ENCODE results near the gene COL6A1. TPM values are rescaled to one million over a fixed set of nuclear protein-coding genes. Genes with fewer than 3 reads are reported as not detected.

Gene COL6A1
- total RNA-seq (1 to 10 TPM; 5.2 to 6.0 TPM), polyA plus RNA-seq (under 1 TPM in 1 of 2 donors, not detected in 1; 0.87 TPM)

DNA sequence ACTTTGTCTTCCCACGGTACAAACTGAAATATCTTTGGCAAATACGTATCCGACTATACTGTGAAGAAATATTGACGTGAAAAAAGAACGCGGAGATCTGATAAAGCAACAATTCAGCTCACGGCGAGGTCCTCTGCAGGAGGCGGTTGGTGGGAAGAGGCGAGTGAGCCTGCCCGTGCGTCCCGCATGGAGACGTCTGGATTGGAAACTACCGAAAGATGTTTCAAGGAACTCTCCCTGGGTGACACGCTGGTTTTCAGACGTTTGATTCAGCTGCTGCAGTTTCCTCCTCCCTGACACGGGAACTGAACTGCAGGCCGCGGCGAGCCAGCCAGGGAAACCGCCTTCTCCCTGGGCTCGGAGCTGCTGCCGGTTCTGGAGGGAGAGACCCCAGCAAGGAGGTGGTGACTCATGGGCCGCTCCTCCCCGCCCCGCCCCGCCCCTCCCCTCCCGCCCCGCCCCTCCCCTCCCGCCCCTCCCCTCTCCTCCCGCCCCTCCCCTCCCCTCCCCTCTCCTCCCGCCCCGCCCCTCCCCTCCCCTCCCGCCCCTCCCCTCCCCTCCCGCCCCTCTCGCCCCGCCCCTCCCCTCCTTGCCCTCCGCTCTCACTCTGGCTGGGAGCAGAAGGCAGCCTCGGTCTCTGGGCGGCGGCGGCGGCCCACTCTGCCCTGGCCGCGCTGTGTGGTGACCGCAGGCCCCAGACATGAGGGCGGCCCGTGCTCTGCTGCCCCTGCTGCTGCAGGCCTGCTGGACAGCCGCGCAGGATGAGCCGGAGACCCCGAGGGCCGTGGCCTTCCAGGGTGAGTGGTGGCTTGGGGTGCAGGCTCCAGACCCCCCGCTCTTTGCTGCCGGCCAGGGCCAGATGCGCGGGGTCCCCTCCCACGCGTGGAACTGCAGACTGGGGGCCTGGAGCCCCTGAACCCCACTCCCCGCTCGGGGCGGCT lies at the start of gene COL6A1:
COL6A1 (plus strand) TSS at position 620 of the 941 bp plus-strand sequence; CDS start at position 701, 81 bp downstream.
- POLR2A ChIA-PET (ENCODE audit: partially characterized antibody): interaction anchor here (1.4 kb wide), 1 partner anchor 8 kb away, joined by 3 read pairs; no protein-coding TSS in a partner anchor
- Mint-ChIP-seq H3K36me3 (no peaks in the 10 kb centered on the region), H3K4me3 (peak within 1 kb of the TSS in 6 of 8 donors; percentile 62 to 75 (median 64))

DNA sequence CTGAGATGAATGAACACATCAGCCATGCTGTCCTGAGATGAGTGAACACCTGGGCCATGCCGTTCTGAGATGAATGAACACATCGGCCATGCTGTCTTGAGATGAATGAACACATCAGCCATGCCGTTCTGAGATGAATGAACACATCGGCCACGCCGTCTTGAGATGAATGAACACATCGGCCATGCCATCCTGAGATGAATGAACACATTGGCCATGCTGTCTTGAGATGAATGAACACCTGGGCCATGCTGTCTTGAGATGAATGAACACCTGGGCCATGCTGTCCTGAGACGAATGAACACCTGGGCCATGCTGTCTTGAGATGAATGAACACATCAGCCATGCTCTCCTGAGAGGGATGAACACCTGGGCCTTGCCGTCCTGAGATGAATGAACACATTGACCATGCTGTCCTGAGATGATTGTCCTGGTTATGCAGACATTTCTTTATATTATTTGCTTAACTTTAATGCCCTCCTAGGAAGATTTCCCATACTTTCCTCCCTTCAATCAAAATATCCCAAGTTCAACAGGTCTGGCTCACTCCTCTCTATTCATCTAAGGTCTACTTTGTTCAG lies 48.6 kb upstream of the COL6A1 start:
- intact Hi-C loops (cut with micrococcal nuclease): no loop called here

More for the DNA sequence above, at the start of gene COL6A1:
- Mint-ChIP-seq H3K9me3 (no peaks in the 10 kb centered on the region), H3K4me1 (peaks cover 0 to 9% (median 6%) of the 10 kb centered on the region in 4 donors), H3K27me3 (peaks cover 2 to 3% of the 10 kb centered on the region in 2 donors), H3K27ac (peak within 1 kb of the TSS in 2 of 7 donors; percentile 40 to 74)
- Histone ChIP-seq H3K27me3 (ENCODE audit: insufficient read depth, low read length) (no peaks in the 10 kb centered on the region), H3K27ac (ENCODE audit: low read depth, low read length) (no peak within 1 kb of the TSS), H3K4me3 (ENCODE audit: low read length in 2 of 2) (peak within 1 kb of the TSS; percentile 43), H3K36me3 (ENCODE audit: insufficient read depth, low read length) (no peaks in the 10 kb centered on the region), H3K4me1 (ENCODE audit: insufficient read depth, low read length) (peaks cover 26% of the 10 kb centered on the region), H3K9me3 (ENCODE audit: control insufficient read depth in 1 of 2, low read length in 2 of 2) (no peaks in the 10 kb centered on the region)
- DNase-seq: peak; percentile 52 to 79 (median 57)
- CTCF ChIA-PET (ENCODE audit: partially characterized antibody): interaction anchor here (0.6 to 2.0 kb wide), 3 partner anchors 8 to 11 kb away, joined by 4 to 7 read pairs (median 5); no protein-coding TSS in a partner anchor
- intact Hi-C loops (cut with micrococcal nuclease): loop anchor here (1.0 kb wide), 1 partner anchor 8 kb away; no protein-coding TSS in a partner anchor

GRCh38 chr21:45934085-45934484 lies 47.5 kb upstream of the COL6A1 start:
- Mint-ChIP-seq H3K9me3 (no peaks in the 10 kb centered on the region), H3K4me1 (peaks cover 0 to 3% (median 0%) of the 10 kb centered on the region in 4 donors), H3K4me3 (no peak overlapping the region), H3K27me3 (peaks cover 3 to 4% of the 10 kb centered on the region in 2 donors), H3K27ac (no peak overlapping the region), H3K36me3 (no peaks in the 10 kb centered on the region)
- H3K27me3 ChIP-seq (ENCODE audit: insufficient read depth, low read length): no peaks in the 10 kb centered on the region
- no peaks in the 10 kb centered on the region for H3K36me3 ChIP-seq (ENCODE audit: insufficient read depth, low read length)
- DNase-seq: no peak
- no peak overlapping the region for H3K27ac ChIP-seq (ENCODE audit: low read depth, low read length)
- H3K9me3 ChIP-seq (ENCODE audit: control insufficient read depth in 1 of 2, low read length in 2 of 2): no peaks in the 10 kb centered on the region
- intact Hi-C loops (cut with micrococcal nuclease): no loop called here
- ChIA-PET CTCF (ENCODE audit: partially characterized antibody) (no interaction called here), POLR2A (ENCODE audit: partially characterized antibody) (no interaction called here)
- no peak overlapping the region for H3K4me3 ChIP-seq (ENCODE audit: low read length in 2 of 2)
- no peaks in the 10 kb centered on the region for H3K4me1 ChIP-seq (ENCODE audit: insufficient read depth, low read length)

More for the DNA sequence above, 48.6 kb upstream of the COL6A1 start:
- Histone ChIP-seq H3K27ac (ENCODE audit: low read depth, low read length) (no peak overlapping the region), H3K36me3 (ENCODE audit: insufficient read depth, low read length) (no peaks in the 10 kb centered on the region), H3K9me3 (ENCODE audit: control insufficient read depth in 1 of 2, low read length in 2 of 2) (no peaks in the 10 kb centered on the region), H3K4me3 (ENCODE audit: low read length in 2 of 2) (no peak overlapping the region), H3K4me1 (ENCODE audit: insufficient read depth, low read length) (no peaks in the 10 kb centered on the region), H3K27me3 (ENCODE audit: insufficient read depth, low read length) (no peaks in the 10 kb centered on the region)
- DNase-seq: no peak
- ChIA-PET CTCF (ENCODE audit: partially characterized antibody) (no interaction called here), POLR2A (ENCODE audit: partially characterized antibody) (no interaction called here)
- H3K4me1 Mint-ChIP-seq: peaks cover 0 to 3% (median 0%) of the 10 kb centered on the region in 4 donors
- H3K4me3 Mint-ChIP-seq: no peak overlapping the region
- no peaks in the 10 kb centered on the region for H3K36me3 Mint-ChIP-seq
- H3K9me3 Mint-ChIP-seq: no peaks in the 10 kb centered on the region
- H3K27me3 Mint-ChIP-seq: peaks cover 3 to 4% of the 10 kb centered on the region in 2 donors
- H3K27ac Mint-ChIP-seq: peak overlapping the region in 1 of 7 donors; percentile 29

DNA sequence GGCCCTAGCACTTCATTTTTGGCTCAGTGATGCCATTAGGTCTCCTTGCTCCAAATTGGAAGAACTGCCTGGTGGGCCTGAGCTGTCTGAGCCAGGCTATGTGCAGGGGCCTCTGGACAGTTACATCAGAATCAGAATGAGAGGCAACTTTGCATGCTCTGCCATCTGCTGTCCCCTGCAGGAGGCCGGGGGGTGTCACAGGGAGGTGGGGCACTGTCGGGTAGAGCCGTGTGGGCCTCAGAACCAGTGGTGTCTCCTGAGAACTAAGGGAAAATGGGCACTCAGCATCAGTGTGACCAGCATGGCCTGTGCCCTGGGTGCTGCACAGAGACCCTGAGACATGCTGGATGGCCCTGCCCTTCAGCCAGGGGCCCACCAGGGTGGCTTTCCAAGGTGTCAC lies 47.0 kb upstream of the COL6A1 start:
- Mint-ChIP-seq H3K9me3 (no peaks in the 10 kb centered on the region), H3K4me3 (no peak overlapping the region), H3K4me1 (peaks cover 0 to 3% (median 0%) of the 10 kb centered on the region in 4 donors), H3K27me3 (peaks cover 3 to 4% of the 10 kb centered on the region in 2 donors), H3K27ac (peak overlapping the region in 1 of 7 donors; percentile 47), H3K36me3 (no peaks in the 10 kb centered on the region)
- intact Hi-C loops (cut with micrococcal nuclease): no loop called here
- Histone ChIP-seq H3K27ac (ENCODE audit: low read depth, low read length) (no peak overlapping the region), H3K36me3 (ENCODE audit: insufficient read depth, low read length) (no peaks in the 10 kb centered on the region), H3K4me3 (ENCODE audit: low read length in 2 of 2) (no peak overlapping the region), H3K27me3 (ENCODE audit: insufficient read depth, low read length) (no peaks in the 10 kb centered on the region), H3K4me1 (ENCODE audit: insufficient read depth, low read length) (no peaks in the 10 kb centered on the region), H3K9me3 (ENCODE audit: control insufficient read depth in 1 of 2, low read length in 2 of 2) (no peaks in the 10 kb centered on the region)
- DNase-seq: no peak
- ChIA-PET POLR2A (ENCODE audit: partially characterized antibody) (no interaction called here), CTCF (ENCODE audit: partially characterized antibody) (no interaction called here)

DNA sequence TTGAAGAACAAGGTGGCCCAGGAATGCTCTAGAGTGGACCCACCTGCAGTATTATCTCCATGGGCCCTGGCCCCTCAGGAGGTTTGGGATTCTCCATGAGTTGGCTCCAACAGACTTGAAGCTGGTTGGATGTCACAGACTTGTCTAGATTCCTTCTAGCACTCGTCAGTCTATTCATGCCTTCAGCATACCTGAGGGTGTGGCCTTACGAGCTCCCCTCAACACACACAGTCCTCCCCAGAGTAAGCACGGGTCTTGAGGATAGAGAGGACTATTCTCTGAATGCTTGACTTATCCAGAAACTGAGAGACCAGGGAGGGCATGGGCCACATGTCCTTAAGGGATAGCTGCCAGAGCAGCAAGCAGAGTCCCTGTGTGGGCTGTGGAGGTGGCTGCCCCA lies 45.9 kb upstream of the COL6A1 start:
- peaks cover 0 to 3% (median 0%) of the 10 kb centered on the region in 4 donors for H3K4me1 Mint-ChIP-seq
- no peaks in the 10 kb centered on the region for H3K36me3 Mint-ChIP-seq
- H3K27me3 ChIP-seq (ENCODE audit: insufficient read depth, low read length): no peaks in the 10 kb centered on the region
- H3K4me3 Mint-ChIP-seq: no peak overlapping the region
- DNase-seq: no peak
- no peaks in the 10 kb centered on the region for H3K4me1 ChIP-seq (ENCODE audit: insufficient read depth, low read length)
- H3K9me3 Mint-ChIP-seq: no peaks in the 10 kb centered on the region
- H3K27ac ChIP-seq (ENCODE audit: low read depth, low read length): no peak overlapping the region
- H3K4me3 ChIP-seq (ENCODE audit: low read length in 2 of 2): no peak overlapping the region
- peaks cover 3 to 4% of the 10 kb centered on the region in 2 donors for H3K27me3 Mint-ChIP-seq
- CTCF ChIA-PET (ENCODE audit: partially characterized antibody): interaction anchor here (1.5 kb wide), 1 partner anchor 13 kb away, joined by 4 read pairs; no protein-coding TSS in a partner anchor
- no peak overlapping the region for H3K27ac Mint-ChIP-seq
- no peaks in the 10 kb centered on the region for H3K36me3 ChIP-seq (ENCODE audit: insufficient read depth, low read length)
- POLR2A ChIA-PET (ENCODE audit: partially characterized antibody): no interaction called here
- intact Hi-C loops (cut with micrococcal nuclease): no loop called here
- H3K9me3 ChIP-seq (ENCODE audit: control insufficient read depth in 1 of 2, low read length in 2 of 2): no peaks in the 10 kb centered on the region

DNA sequence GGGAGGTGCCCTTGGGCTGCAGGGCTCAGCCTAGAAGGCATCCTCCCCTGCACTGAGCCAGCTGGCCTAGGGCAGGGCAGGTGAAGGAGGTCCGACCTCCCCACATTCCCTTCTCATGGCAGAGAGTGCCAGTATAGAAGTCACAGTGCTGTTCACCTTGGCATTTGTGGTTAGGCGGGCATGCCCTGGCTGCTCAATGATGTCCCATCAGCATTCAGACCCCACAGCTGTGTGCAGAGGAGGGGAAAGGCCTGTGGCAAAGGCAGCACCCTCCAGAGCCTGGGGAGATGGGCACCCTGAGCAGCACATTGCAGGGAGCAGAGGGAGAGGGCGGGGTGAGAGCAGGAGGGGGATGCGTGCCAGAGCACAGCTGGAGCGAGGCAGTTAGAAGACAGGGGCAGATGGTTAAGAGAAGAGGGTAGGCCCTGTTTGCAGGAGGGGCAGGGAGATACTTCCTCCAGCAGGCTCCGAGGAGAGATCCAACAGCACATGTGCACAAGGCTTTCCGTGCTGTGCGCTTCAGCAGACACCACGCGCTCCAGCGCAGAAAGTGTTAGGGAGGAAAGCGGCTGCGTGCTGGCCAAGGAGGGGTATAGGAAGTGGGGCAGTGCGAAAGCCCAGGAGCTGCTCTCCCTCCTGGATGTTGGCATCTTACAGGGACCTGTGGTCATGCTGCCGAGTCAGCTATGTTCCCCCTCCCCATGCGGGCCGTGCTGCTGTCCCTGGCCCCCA lies 43.7 kb upstream of the COL6A1 start:
- no peak overlapping the region for H3K27ac ChIP-seq (ENCODE audit: low read depth, low read length)
- Mint-ChIP-seq H3K27me3 (peaks cover 0 to 3% of the 10 kb centered on the region in 2 donors), H3K4me3 (no peak overlapping the region), H3K4me1 (peaks cover 0 to 3% (median 0%) of the 10 kb centered on the region in 4 donors), H3K36me3 (no peaks in the 10 kb centered on the region), H3K27ac (no peak overlapping the region), H3K9me3 (no peaks in the 10 kb centered on the region)
- ChIA-PET POLR2A (ENCODE audit: partially characterized antibody) (no interaction called here), CTCF (ENCODE audit: partially characterized antibody) (no interaction called here)
- no peaks in the 10 kb centered on the region for H3K27me3 ChIP-seq (ENCODE audit: insufficient read depth, low read length)
- H3K4me1 ChIP-seq (ENCODE audit: insufficient read depth, low read length): no peaks in the 10 kb centered on the region
- no peak overlapping the region for H3K4me3 ChIP-seq (ENCODE audit: low read length in 2 of 2)
- no peaks in the 10 kb centered on the region for H3K9me3 ChIP-seq (ENCODE audit: control insufficient read depth in 1 of 2, low read length in 2 of 2)
- H3K36me3 ChIP-seq (ENCODE audit: insufficient read depth, low read length): no peaks in the 10 kb centered on the region
- intact Hi-C loops (cut with micrococcal nuclease): no loop called here
- no peak for DNase-seq

DNA sequence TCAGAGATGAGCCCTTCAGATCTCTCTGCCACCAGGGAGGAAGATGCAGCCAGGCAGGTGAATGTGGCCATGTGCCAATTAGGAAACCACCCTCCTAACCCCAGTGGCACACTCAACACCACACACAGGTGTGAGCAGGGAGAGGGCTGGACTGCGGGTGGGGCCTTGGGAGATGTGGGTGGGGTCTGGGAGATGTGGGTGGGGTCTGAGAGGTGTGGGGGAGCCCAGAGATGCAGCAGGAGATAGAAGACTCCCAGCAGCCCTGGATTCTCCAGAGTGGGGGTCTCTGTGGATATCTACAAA lies 43.2 kb upstream of the COL6A1 start:
- Histone ChIP-seq H3K27ac (ENCODE audit: low read depth, low read length) (no peak overlapping the region), H3K9me3 (ENCODE audit: control insufficient read depth in 1 of 2, low read length in 2 of 2) (no peaks in the 10 kb centered on the region), H3K4me3 (ENCODE audit: low read length in 2 of 2) (no peak overlapping the region), H3K36me3 (ENCODE audit: insufficient read depth, low read length) (no peaks in the 10 kb centered on the region), H3K27me3 (ENCODE audit: insufficient read depth, low read length) (no peaks in the 10 kb centered on the region), H3K4me1 (ENCODE audit: insufficient read depth, low read length) (no peaks in the 10 kb centered on the region)
- Mint-ChIP-seq H3K27me3 (no peaks in the 10 kb centered on the region), H3K27ac (no peak overlapping the region), H3K9me3 (no peaks in the 10 kb centered on the region), H3K4me1 (no peaks in the 10 kb centered on the region), H3K4me3 (no peak overlapping the region), H3K36me3 (no peaks in the 10 kb centered on the region)
- intact Hi-C loops (cut with micrococcal nuclease): no loop called here
- DNase-seq: no peak
- ChIA-PET CTCF (ENCODE audit: partially characterized antibody) (no interaction called here), POLR2A (ENCODE audit: partially characterized antibody) (no interaction called here)
